Sigmoid colon (tissue), 4 donors: ENCODE measurements around the gene TTBK2.

Experiments used
- CTCF ChIP-seq, 4 experiments: fragments of 450-650 bp in 3 of 4; fragments of 200-600 bp in 1 of 4; IDR thresholded peaks; one replicate each; pipeline ENCODE4 v1.5.1; 2016 to 2019; ENCODE audit warnings: antibody characterized with exemption in 4 of 4, mild to moderate bottlenecking in 3 of 4, moderate library complexity in 2 of 4
- EP300 ChIP-seq, 4 donors: sonication (generic); formaldehyde crosslinking; IDR thresholded peaks; one replicate each; pipeline ENCODE4 v1.6.1; 2017; ENCODE audit warnings: antibody characterized with exemption in 4 of 4
- POLR2A ChIP-seq, 2 donors: fragments of 450-650 bp; IDR thresholded peaks; one replicate each; pipeline ENCODE4 v1.6.1; 2016; ENCODE audit warnings: antibody characterized with exemption in 2 of 2, mild to moderate bottlenecking in 2 of 2, moderate library complexity in 2 of 2
- POLR2AphosphoS5 ChIP-seq, 4 donors: sonication (generic); formaldehyde crosslinking; IDR thresholded peaks; one replicate each; pipeline ENCODE4 v1.6.1; 2017; ENCODE audit warnings: antibody characterized with exemption in 4 of 4

- TF ChIP-seq CTCF (IDR thresholded peaks at IDR 0.05) (no peak), POLR2AphosphoS5 (IDR thresholded peaks at IDR 0.05) (no peak), POLR2A (IDR thresholded peaks at IDR 0.05) (no peak), EP300 (IDR thresholded peaks at IDR 0.05) (no peak)
Measured at GRCh38 chr15:42692997-42693396, 227.6 kb downstream of the TTBK2 start.
